Fibroblast of pulmonary artery (primary cell): Measurements from ENCODE around the gene CNTNAP2.

Experiments
- DNase-seq: peaks from one replicate; pipeline ENCODE4 v3.0.0-alpha.2; 2010; ENCODE audit warnings: low read depth
- H3K4me3 ChIP-seq: replicated peaks from 2 replicates; pipeline ENCODE4 v1.5.1; 2011; ENCODE audit warnings: low read depth, mild to moderate bottlenecking, control low read depth, low read length, moderate library complexity
- CTCF ChIP-seq: IDR thresholded peaks from 2 replicates; pipeline ENCODE4 v1.5.1; 2011; ENCODE audit warnings: mild to moderate bottlenecking, control low read depth, low read length, inconsistent platforms; ENCODE audit errors: missing control alignments

CNTNAP2 gene

GRCh38 chr7:148334441-148334956 lies 2217.9 kb downstream of the CNTNAP2 start:
- TF ChIP-seq CTCF, result no peak
- DNase-seq, result no peak

GRCh38 chr7:148334959-148335577 lies 2218.5 kb downstream of the CNTNAP2 start:
- peak; percentile 16 for DNase-seq
- no peak for TF ChIP-seq CTCF
- no peak overlapping the region for H3K4me3 ChIP-seq

More at GRCh38 chr7:148334441-148334956, 2217.9 kb downstream of the CNTNAP2 start:
- no peak overlapping the region for H3K4me3 ChIP-seq

- TF ChIP-seq CTCF, result no peak
- DNase-seq, result no peak
- H3K4me3 ChIP-seq, result no peak overlapping the region
Measured at GRCh38 chr7:148335790-148336189, 2219.2 kb downstream of the CNTNAP2 start.

GRCh38 chr7:148336411-148336810 lies 2219.8 kb downstream of the CNTNAP2 start:
- no peak overlapping the region for H3K4me3 ChIP-seq
- TF ChIP-seq CTCF, result no peak
- DNase-seq, result no peak

GRCh38 chr7:148337246-148337965 lies 2220.8 kb downstream of the CNTNAP2 start:
- no peak overlapping the region for H3K4me3 ChIP-seq
- TF ChIP-seq CTCF, result no peak
- DNase-seq, result no peak

- DNase-seq, result no peak
- no peak for TF ChIP-seq CTCF
- no peak overlapping the region for H3K4me3 ChIP-seq
Measured at GRCh38 chr7:148337995-148338747, 2221.6 kb downstream of the CNTNAP2 start.
